HL-60 (cell line): Measurements from ENCODE around the gene PDE11A.

Source experiments
- DNase-seq, 2 experiments: peaks; one replicate each; pipeline ENCODE4 v3.0.0-alpha.2; 2010 to 2020; ENCODE audit warnings: low read depth in 1 of 2, low spot score in 1 of 2
- H3K27ac ChIP-seq: fragments of 250-450 bp; sonication (Bioruptor Pico); replicated peaks from 2 replicates; pipeline ENCODE4 v1.5.1; 2020; ENCODE audit warnings: mild to moderate bottlenecking, moderate library complexity
- H3K27me3 ChIP-seq: fragments of 250-450 bp; sonication (Bioruptor Pico); 2 replicates; pipeline ENCODE4 v1.5.1; 2021; ENCODE audit warnings: mild to moderate bottlenecking, moderate library complexity; ENCODE audit not compliant: insufficient read depth, poor library complexity, severe bottlenecking
- H3K4me3 ChIP-seq: replicated peaks from 2 replicates; pipeline ENCODE4 v1.5.1; 2011; ENCODE audit warnings: mild to moderate bottlenecking, control low read depth, low read length; ENCODE audit not compliant: insufficient read depth
- CTCF ChIP-seq: IDR thresholded peaks from one replicate; pipeline ENCODE4 v1.5.1; 2011; ENCODE audit warnings: low read length, control low read depth, inconsistent platforms; ENCODE audit not compliant: insufficient read depth
- GABPA ChIP-seq: IDR thresholded peaks from 2 replicates; pipeline ENCODE4 v1.6.1; 2012; ENCODE audit warnings: low read depth
- POLR2AphosphoS5 ChIP-seq: IDR thresholded peaks from 2 replicates; pipeline ENCODE4 v1.6.1; 2012; ENCODE audit warnings: low read depth
- REST ChIP-seq: IDR thresholded peaks from 2 replicates; pipeline ENCODE4 v1.6.1; 2012; ENCODE audit warnings: low read depth; ENCODE audit not compliant: insufficient replicate concordance
- SPI1 ChIP-seq: IDR thresholded peaks from 2 replicates; pipeline ENCODE4 v1.6.1; 2012; ENCODE audit warnings: low read depth, mild to moderate bottlenecking, borderline replicate concordance

PDE11A gene

GRCh38 chr2:177708660-177709444 is 363.7 kb downstream of the PDE11A start:
- TF ChIP-seq SPI1 (no peak), REST (no peak), POLR2AphosphoS5 (no peak), GABPA (no peak), CTCF (no peak)
- no peak overlapping the region for H3K27ac ChIP-seq
- no peaks in the 10 kb centered on the region for H3K27me3 ChIP-seq
- no peak for DNase-seq
- no peak overlapping the region for H3K4me3 ChIP-seq

GRCh38 chr2:177708106-177708505 is 364.5 kb downstream of the PDE11A start:
- TF ChIP-seq REST (no peak), GABPA (no peak), SPI1 (no peak), POLR2AphosphoS5 (no peak), CTCF (no peak)
- Histone ChIP-seq H3K4me3 (no peak overlapping the region), H3K27ac (no peak overlapping the region), H3K27me3 (no peaks in the 10 kb centered on the region)
- no peak for DNase-seq

GRCh38 chr2:177705511-177706173 is 366.9 kb downstream of the PDE11A start:
- Histone ChIP-seq H3K4me3 (no peak overlapping the region), H3K27me3 (no peaks in the 10 kb centered on the region), H3K27ac (no peak overlapping the region)
- TF ChIP-seq POLR2AphosphoS5 = no peak
- TF ChIP-seq REST = no peak
- no peak for TF ChIP-seq SPI1
- TF ChIP-seq GABPA = no peak
- no peak for TF ChIP-seq CTCF
- no peak for DNase-seq
